HEK293 (cell line): ENCODE data around the gene SREBF1.

Experiments used
- GFI1B ChIP-seq: fragments of 450-650 bp; formaldehyde crosslinking; IDR thresholded peaks from 2 replicates; pipeline ENCODE4 v1.5.1; 2016; ENCODE audit warnings: missing biosample characterization, missing genetic modification characterization
- GLIS1 ChIP-seq: fragments of 450-650 bp; formaldehyde crosslinking; IDR thresholded peaks from 2 replicates; pipeline ENCODE4 v1.5.1; 2016; ENCODE audit warnings: missing biosample characterization, missing genetic modification characterization
- KLF17 ChIP-seq: fragments of 450-650 bp; formaldehyde crosslinking; IDR thresholded peaks from 2 replicates; pipeline ENCODE4 v1.5.1; 2016; ENCODE audit warnings: missing biosample characterization, missing genetic modification characterization
- PRDM10 ChIP-seq: fragments of 450-650 bp; formaldehyde crosslinking; IDR thresholded peaks from 2 replicates; pipeline ENCODE4 v1.5.1; 2016; ENCODE audit warnings: missing biosample characterization, missing genetic modification characterization
- PRDM6 ChIP-seq: fragments of 450-650 bp; formaldehyde crosslinking; IDR thresholded peaks from 2 replicates; pipeline ENCODE4 v1.5.1; 2017; ENCODE audit warnings: missing biosample characterization, missing genetic modification characterization
- RBAK ChIP-seq: fragments of 450-650 bp; formaldehyde crosslinking; IDR thresholded peaks from 2 replicates; pipeline ENCODE4 v1.5.1; 2016; ENCODE audit warnings: missing biosample characterization, missing genetic modification characterization
- REST ChIP-seq: fragments of 450-650 bp; formaldehyde crosslinking; IDR thresholded peaks from 2 replicates; pipeline ENCODE4 v1.5.1; 2016; ENCODE audit warnings: missing biosample characterization, missing genetic modification characterization
- SP2 ChIP-seq: fragments of 450-650 bp; formaldehyde crosslinking; IDR thresholded peaks from 2 replicates; pipeline ENCODE4 v1.5.1; 2016; ENCODE audit warnings: missing biosample characterization, missing genetic modification characterization
- TSHZ1 ChIP-seq: fragments of 450-650 bp; formaldehyde crosslinking; IDR thresholded peaks from 2 replicates; pipeline ENCODE4 v1.5.1; 2016; ENCODE audit warnings: missing biosample characterization, missing genetic modification characterization, borderline replicate concordance
- ZFP37 ChIP-seq: fragments of 450-650 bp; formaldehyde crosslinking; IDR thresholded peaks from 2 replicates; pipeline ENCODE4 v1.5.1; 2016; ENCODE audit warnings: missing biosample characterization, missing genetic modification characterization
- ZNF133 ChIP-seq: fragments of 450-650 bp; formaldehyde crosslinking; IDR thresholded peaks from 2 replicates; pipeline ENCODE4 v1.5.1; 2016; ENCODE audit warnings: missing biosample characterization, missing genetic modification characterization
- ZNF19 ChIP-seq: fragments of 450-650 bp; formaldehyde crosslinking; IDR thresholded peaks from 2 replicates; pipeline ENCODE4; 2016; ENCODE audit warnings: missing biosample characterization, missing genetic modification characterization, low read depth
- ZNF2 ChIP-seq: fragments of 450-650 bp; formaldehyde crosslinking; IDR thresholded peaks from 2 replicates; pipeline ENCODE4 v1.5.1; 2016; ENCODE audit warnings: missing biosample characterization, missing genetic modification characterization
- ZNF202 ChIP-seq: fragments of 450-650 bp; formaldehyde crosslinking; IDR thresholded peaks from 2 replicates; pipeline ENCODE4 v1.5.1; 2016; ENCODE audit warnings: missing biosample characterization, missing genetic modification characterization, borderline replicate concordance
- ZNF214 ChIP-seq: fragments of 450-650 bp; formaldehyde crosslinking; IDR thresholded peaks from 2 replicates; pipeline ENCODE4 v1.5.1; 2017; ENCODE audit warnings: missing biosample characterization, mild to moderate bottlenecking, missing genetic modification characterization, borderline replicate concordance
- ZNF292 ChIP-seq: fragments of 450-650 bp; formaldehyde crosslinking; IDR thresholded peaks from 2 replicates; pipeline ENCODE4 v1.5.1; 2016; ENCODE audit warnings: low read depth, missing biosample characterization, missing genetic modification characterization, borderline replicate concordance
- ZNF302 ChIP-seq: fragments of 450-650 bp; formaldehyde crosslinking; IDR thresholded peaks from 2 replicates; pipeline ENCODE4 v1.5.1; 2016; ENCODE audit warnings: missing biosample characterization, missing genetic modification characterization, low read depth
- ZNF324 ChIP-seq: fragments of 450-650 bp; formaldehyde crosslinking; IDR thresholded peaks from 2 replicates; pipeline ENCODE4 v1.5.1; 2016; ENCODE audit warnings: missing biosample characterization, missing genetic modification characterization
- ZNF335 ChIP-seq: fragments of 450-650 bp; formaldehyde crosslinking; conservative IDR thresholded peaks from 2 replicates; pipeline ENCODE4 v1.5.1; 2016; ENCODE audit warnings: missing biosample characterization, missing genetic modification characterization
- ZNF341 ChIP-seq: fragments of 450-650 bp; formaldehyde crosslinking; IDR thresholded peaks from 2 replicates; pipeline ENCODE4; 2016; ENCODE audit warnings: low read depth, missing biosample characterization, missing genetic modification characterization
- ZNF623 ChIP-seq: fragments of 450-650 bp; formaldehyde crosslinking; IDR thresholded peaks from 2 replicates; pipeline ENCODE4 v1.5.1; 2016; ENCODE audit warnings: missing biosample characterization, missing genetic modification characterization
- ZNF639 ChIP-seq: fragments of 450-650 bp; formaldehyde crosslinking; IDR thresholded peaks from 2 replicates; pipeline ENCODE4 v1.5.1; 2016; ENCODE audit warnings: missing biosample characterization, missing genetic modification characterization
- ZNF792 ChIP-seq: fragments of 450-650 bp; formaldehyde crosslinking; IDR thresholded peaks from 2 replicates; pipeline ENCODE4 v1.5.1; 2016; ENCODE audit warnings: missing biosample characterization, missing genetic modification characterization

SREBF1 gene

GRCh38 chr17:17839791-17840707 is 3.3 kb upstream of the SREBF1 start (continued):
- TF ChIP-seq KLF17 (peak; percentile 66; the same call in 1 of the 2 replicates), ZNF292 (no peak), ZNF133 (no peak), ZNF302 (tag by site-specific recombination) (no peak), ZNF639 (tag by site-specific recombination) (0 out of 2 replicates have a peak, but pooled peaks have one; percentile 17), ZNF2 (tag by site-specific recombination) (no peak), GFI1B (tag by site-specific recombination) (no peak), ZNF335 (tag by site-specific recombination) (peak; percentile 71), REST (tag by site-specific recombination) (no peak), ZNF623 (tag by site-specific recombination) (peak; percentile 23; the same call in 1 of the 2 replicates), ZNF792 (tag by site-specific recombination) (no peak), ZFP37 (tag by site-specific recombination) (no peak), ZNF341 (tag by site-specific recombination) (0 out of 2 replicates have a peak, but pooled peaks have one; percentile 13), ZNF202 (tag by site-specific recombination) (no peak), ZNF324 (tag by site-specific recombination) (peak; percentile 74; the same call in 1 of the 2 replicates), TSHZ1 (no peak), RBAK (tag by site-specific recombination) (no peak), PRDM10 (tag by site-specific recombination) (peak; percentile 69), PRDM6 (tag by site-specific recombination) (no peak), GLIS1 (tag by site-specific recombination) (peak; percentile 95), ZNF214 (tag by site-specific recombination) (no peak), SP2 (peak; percentile 74), ZNF19 (tag by site-specific recombination) (no peak)
